SU-DHL-6 (cell line): ENCODE measurements around the gene C12orf57.

ENCODE experiments used
- EZH2phosphoT487 ChIP-seq: fragments of 200-600 bp; sonication (generic), shearing (Covaris generic); conservative IDR thresholded peaks from 2 replicates; pipeline ENCODE4 v1.6.1; 2018; ENCODE audit warnings: mild to moderate bottlenecking, antibody characterized with exemption, low read length, moderate library complexity, mixed read lengths
- TF ChIP-seq, protein P1 (sequence below): fragments of 200-600 bp; sonication (generic); IDR thresholded peaks from one replicate; pipeline ENCODE4 v1.5.1; 2017; ENCODE audit warnings: antibody characterized with exemption, mild to moderate bottlenecking, low read length, moderate library complexity; ENCODE audit not compliant: insufficient read depth, poor library complexity, severe bottlenecking

- TF ChIP-seq, protein P1, sequence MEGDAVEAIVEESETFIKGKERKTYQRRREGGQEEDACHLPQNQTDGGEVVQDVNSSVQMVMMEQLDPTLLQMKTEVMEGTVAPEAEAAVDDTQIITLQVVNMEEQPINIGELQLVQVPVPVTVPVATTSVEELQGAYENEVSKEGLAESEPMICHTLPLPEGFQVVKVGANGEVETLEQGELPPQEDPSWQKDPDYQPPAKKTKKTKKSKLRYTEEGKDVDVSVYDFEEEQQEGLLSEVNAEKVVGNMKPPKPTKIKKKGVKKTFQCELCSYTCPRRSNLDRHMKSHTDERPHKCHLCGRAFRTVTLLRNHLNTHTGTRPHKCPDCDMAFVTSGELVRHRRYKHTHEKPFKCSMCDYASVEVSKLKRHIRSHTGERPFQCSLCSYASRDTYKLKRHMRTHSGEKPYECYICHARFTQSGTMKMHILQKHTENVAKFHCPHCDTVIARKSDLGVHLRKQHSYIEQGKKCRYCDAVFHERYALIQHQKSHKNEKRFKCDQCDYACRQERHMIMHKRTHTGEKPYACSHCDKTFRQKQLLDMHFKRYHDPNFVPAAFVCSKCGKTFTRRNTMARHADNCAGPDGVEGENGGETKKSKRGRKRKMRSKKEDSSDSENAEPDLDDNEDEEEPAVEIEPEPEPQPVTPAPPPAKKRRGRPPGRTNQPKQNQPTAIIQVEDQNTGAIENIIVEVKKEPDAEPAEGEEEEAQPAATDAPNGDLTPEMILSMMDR: no peak
- no peak for TF ChIP-seq EZH2phosphoT487
Measured at GRCh38 chr12:6915789-6916285, 28.0 kb upstream of the C12orf57 start.
